ENCODE results near the gene COMMD1.

COMMD1 gene

DNA sequence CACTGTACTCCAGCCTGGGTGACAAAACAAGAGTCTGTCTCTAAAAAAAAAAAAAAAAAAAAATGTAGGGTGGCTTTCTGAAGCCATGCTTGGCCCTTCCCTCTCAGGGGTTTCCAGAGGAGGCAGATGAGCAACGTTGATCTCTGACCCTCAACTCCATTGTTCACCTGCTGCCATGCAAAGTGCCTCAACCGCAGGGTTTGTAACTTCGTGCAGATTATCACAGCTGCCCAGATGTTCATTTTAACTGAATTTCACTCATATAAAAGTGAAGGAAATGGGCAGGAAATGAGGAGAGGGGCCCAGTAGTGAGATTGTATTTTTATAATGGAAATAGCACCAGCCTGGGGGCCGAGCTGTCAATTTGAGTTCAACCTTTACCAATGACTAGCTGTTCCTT lies 275.5 kb downstream of the COMMD1 start:
- Histone ChIP-seq H3K4me2 (ENCODE audit: low read depth, low read length) (no peak overlapping the region), H4K20me1 (ENCODE audit: insufficient read depth, low read length) (no peaks in the 10 kb centered on the region), H3K9ac (ENCODE audit: low read length) (no peak overlapping the region), H3K79me2 (ENCODE audit: low read length) (no peaks in the 10 kb centered on the region), H3K27ac (ENCODE audit: low read length) (no peak overlapping the region), H3K27me3 (replicated peaks; ENCODE audit: insufficient read depth, low read length) (no peaks in the 10 kb centered on the region), H3K36me3 (replicated peaks; ENCODE audit: insufficient read depth, low read length) (no peaks in the 10 kb centered on the region), H3K9me2 (replicated peaks; ENCODE audit: insufficient read depth, low read length) (no peaks in the 10 kb centered on the region), H3K4me3 (ENCODE audit: low read length) (no peak overlapping the region), H2AFZ (ENCODE audit: low read length) (no peak overlapping the region), H3K9me3 (replicated peaks; ENCODE audit: insufficient read depth, low read length) (no peaks in the 10 kb centered on the region), H3K4me1 (ENCODE audit: low read length) (no peaks in the 10 kb centered on the region), H3F3A (ENCODE audit: insufficient read depth, low read length) (no peaks in the 10 kb centered on the region)
- no peak for DNase-seq
- TF ChIP-seq, protein P1, sequence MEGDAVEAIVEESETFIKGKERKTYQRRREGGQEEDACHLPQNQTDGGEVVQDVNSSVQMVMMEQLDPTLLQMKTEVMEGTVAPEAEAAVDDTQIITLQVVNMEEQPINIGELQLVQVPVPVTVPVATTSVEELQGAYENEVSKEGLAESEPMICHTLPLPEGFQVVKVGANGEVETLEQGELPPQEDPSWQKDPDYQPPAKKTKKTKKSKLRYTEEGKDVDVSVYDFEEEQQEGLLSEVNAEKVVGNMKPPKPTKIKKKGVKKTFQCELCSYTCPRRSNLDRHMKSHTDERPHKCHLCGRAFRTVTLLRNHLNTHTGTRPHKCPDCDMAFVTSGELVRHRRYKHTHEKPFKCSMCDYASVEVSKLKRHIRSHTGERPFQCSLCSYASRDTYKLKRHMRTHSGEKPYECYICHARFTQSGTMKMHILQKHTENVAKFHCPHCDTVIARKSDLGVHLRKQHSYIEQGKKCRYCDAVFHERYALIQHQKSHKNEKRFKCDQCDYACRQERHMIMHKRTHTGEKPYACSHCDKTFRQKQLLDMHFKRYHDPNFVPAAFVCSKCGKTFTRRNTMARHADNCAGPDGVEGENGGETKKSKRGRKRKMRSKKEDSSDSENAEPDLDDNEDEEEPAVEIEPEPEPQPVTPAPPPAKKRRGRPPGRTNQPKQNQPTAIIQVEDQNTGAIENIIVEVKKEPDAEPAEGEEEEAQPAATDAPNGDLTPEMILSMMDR (IDR thresholded peaks at IDR 0.05; ENCODE audit: low read length), result no peak
- TF ChIP-seq EZH2 (optimal IDR thresholded peaks at IDR 0.05; ENCODE audit: low read depth, low read length) (no peak), EZH2phosphoT487 (IDR thresholded peaks at IDR 0.05; ENCODE audit: low read length) (no peak)

DNA sequence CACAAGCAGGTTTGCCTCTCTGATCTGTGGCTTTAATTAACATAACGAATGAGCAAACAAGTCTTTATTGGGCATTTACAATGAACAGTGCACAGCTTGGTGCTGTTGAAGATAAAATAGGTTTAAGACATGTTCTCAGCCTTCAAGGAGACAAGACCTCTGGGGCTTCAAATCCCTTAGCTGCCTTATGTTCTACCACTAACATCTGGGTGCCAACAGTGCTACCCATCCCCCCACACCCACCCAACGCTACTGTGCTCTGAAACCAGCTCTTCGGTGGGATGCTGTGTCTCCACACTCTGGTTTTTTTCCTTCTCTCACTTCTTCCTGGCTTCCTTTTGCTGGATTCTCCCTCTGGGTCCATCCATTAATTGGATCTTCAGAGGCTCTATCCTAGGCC lies 276.4 kb downstream of the COMMD1 start:
- Histone ChIP-seq H3K4me1 (ENCODE audit: low read length) (no peaks in the 10 kb centered on the region), H3K4me3 (ENCODE audit: low read length) (no peak overlapping the region), H3K36me3 (replicated peaks; ENCODE audit: insufficient read depth, low read length) (no peaks in the 10 kb centered on the region), H3K9me3 (replicated peaks; ENCODE audit: insufficient read depth, low read length) (no peaks in the 10 kb centered on the region), H4K20me1 (ENCODE audit: insufficient read depth, low read length) (no peaks in the 10 kb centered on the region), H3K27me3 (replicated peaks; ENCODE audit: insufficient read depth, low read length) (no peaks in the 10 kb centered on the region), H3K27ac (ENCODE audit: low read length) (no peak overlapping the region), H2AFZ (ENCODE audit: low read length) (no peak overlapping the region), H3K79me2 (ENCODE audit: low read length) (no peaks in the 10 kb centered on the region), H3K9ac (ENCODE audit: low read length) (no peak overlapping the region), H3K4me2 (ENCODE audit: low read depth, low read length) (no peak overlapping the region), H3F3A (ENCODE audit: insufficient read depth, low read length) (no peaks in the 10 kb centered on the region), H3K9me2 (replicated peaks; ENCODE audit: insufficient read depth, low read length) (no peaks in the 10 kb centered on the region)
- TF ChIP-seq EZH2 (optimal IDR thresholded peaks at IDR 0.05; ENCODE audit: low read depth, low read length), result no peak
- TF ChIP-seq, protein P1 (IDR thresholded peaks at IDR 0.05; ENCODE audit: low read length), result no peak
- DNase-seq, result no peak

- Histone ChIP-seq H3K9ac (ENCODE audit: low read length) (no peak overlapping the region), H3K4me2 (ENCODE audit: low read depth, low read length) (no peak overlapping the region), H3K79me2 (ENCODE audit: low read length) (no peaks in the 10 kb centered on the region), H4K20me1 (ENCODE audit: insufficient read depth, low read length) (no peaks in the 10 kb centered on the region), H2AFZ (ENCODE audit: low read length) (no peak overlapping the region), H3K27me3 (replicated peaks; ENCODE audit: insufficient read depth, low read length) (no peaks in the 10 kb centered on the region), H3K4me1 (ENCODE audit: low read length) (no peaks in the 10 kb centered on the region), H3K4me3 (ENCODE audit: low read length) (no peak overlapping the region), H3K9me3 (replicated peaks; ENCODE audit: insufficient read depth, low read length) (no peaks in the 10 kb centered on the region), H3K27ac (ENCODE audit: low read length) (no peak overlapping the region), H3K36me3 (replicated peaks; ENCODE audit: insufficient read depth, low read length) (no peaks in the 10 kb centered on the region), H3K9me2 (replicated peaks; ENCODE audit: insufficient read depth, low read length) (no peaks in the 10 kb centered on the region), H3F3A (ENCODE audit: insufficient read depth, low read length) (no peaks in the 10 kb centered on the region)
- no peak for DNase-seq
- TF ChIP-seq EZH2 (optimal IDR thresholded peaks at IDR 0.05; ENCODE audit: low read depth, low read length) (no peak), EZH2phosphoT487 (IDR thresholded peaks at IDR 0.05; ENCODE audit: low read length) (no peak)
- TF ChIP-seq, protein P1 (IDR thresholded peaks at IDR 0.05; ENCODE audit: low read length), result no peak
These were observed 279.2 kb downstream of the COMMD1 start for GRCh38 chr2:62184512-62185230.
